Endothelial cell of umbilical vein (primary cell): ENCODE measurements around the gene TMEM106A. TPM values are rescaled to one million over a fixed set of nuclear protein-coding genes. Genes with fewer than 3 reads are reported as not detected.

Experiments
- BruUV-seq: library from RNA; stranded (reverse); fragments of 400-500 nt; replicated peaks from 2 replicates; lab custom pipeline; 2021; lab: Mats Ljungman, UMichigan
- CTCF ChIA-PET: fragments of 300-600, 350-600 bp; sonication (Branson Sonifier 250); formaldehyde crosslinking; loops from one replicate; lab custom pipeline; 2021; ENCODE audit warnings: antibody characterized with exemption, inconsistent platforms; lab: Charles Lee
- POLR2A ChIA-PET: fragments of 300-600, 350-600 bp; sonication (Branson Sonifier 250); formaldehyde crosslinking; loops from one replicate; lab custom pipeline; 2021; ENCODE audit warnings: antibody characterized with exemption, inconsistent platforms; lab: Charles Lee
- DNase-seq: peaks from one replicate; pipeline ENCODE4 v3.0.0-alpha.2; 2011; ENCODE audit warnings: low read depth, low spot score
- FAIRE-seq: peaks from 2 replicates; lab custom pipeline; 2011; peaks lifted over from hg19 to GRCh38; lab: Jason Lieb, UNC
- H2AFZ ChIP-seq: 2 replicates; pipeline ENCODE4 v1.6.0; 2012; ENCODE audit warnings: low read depth, low read length, control low read depth, inconsistent platforms
- H3K27ac ChIP-seq: 2 replicates; pipeline ENCODE4 v1.5.1; 2011; ENCODE audit warnings: low read depth, mild to moderate bottlenecking, control low read depth, low read length, moderate library complexity; ENCODE audit not compliant: insufficient read depth
- H3K27me3 ChIP-seq, 2 experiments: 2 replicates each; pipeline versions ENCODE4 v1.6.0 to v1.6.1; 2011; ENCODE audit warnings: low read length in 2 of 2, mixed read lengths in 1 of 2; ENCODE audit not compliant: control insufficient read depth in 2 of 2, insufficient read depth in 2 of 2
- H3K36me3 ChIP-seq, 2 experiments: 2 replicates in 1 of 2; 3 replicates in 1 of 2; pipeline ENCODE4 v1.5.1; 2011; ENCODE audit warnings: low read length in 2 of 2, mild to moderate bottlenecking in 1 of 2, moderate library complexity in 1 of 2; ENCODE audit not compliant: control insufficient read depth in 2 of 2, insufficient read depth in 2 of 2; ENCODE audit errors: extremely low read depth in 1 of 2
- H3K4me1 ChIP-seq: 3 replicates; pipeline ENCODE4 v1.5.1; 2011; ENCODE audit warnings: mild to moderate bottlenecking, low read length; ENCODE audit not compliant: control insufficient read depth, insufficient read depth; ENCODE audit errors: extremely low read depth
- H3K4me2 ChIP-seq: 2 replicates; pipeline ENCODE4 v1.6.1; 2011; ENCODE audit warnings: low read length, control low read depth, mixed read lengths; ENCODE audit not compliant: insufficient read depth
- H3K4me3 ChIP-seq, 3 experiments: fragments of 200-600 bp in 1 of 3; sonication (generic), shearing (Covaris generic) in 1 of 3; replicated peaks in 1 of 3; 2 replicates each; pipeline ENCODE4 v1.5.1; 2011 to 2016; ENCODE audit warnings: control low read depth in 3 of 3, low read length in 3 of 3, mild to moderate bottlenecking in 2 of 3, inconsistent platforms in 1 of 3, low read depth in 1 of 3, moderate library complexity in 1 of 3; ENCODE audit not compliant: insufficient read depth in 1 of 3
- H3K79me2 ChIP-seq: 2 replicates; pipeline ENCODE4 v1.6.0; 2012; ENCODE audit warnings: low read length, inconsistent platforms; ENCODE audit not compliant: control insufficient read depth, insufficient read depth
- H3K9ac ChIP-seq: replicated peaks from 2 replicates; pipeline ENCODE3; 2011; ENCODE audit warnings: low read length, control low read depth; ENCODE audit not compliant: insufficient read depth; ENCODE audit errors: extremely low read depth
- H3K9me1 ChIP-seq: replicated peaks from 3 replicates; pipeline ENCODE4 v1.6.0; 2011; ENCODE audit warnings: mild to moderate bottlenecking, low read length; ENCODE audit not compliant: control insufficient read depth, insufficient read depth; ENCODE audit errors: extremely low read depth
- H3K9me3 ChIP-seq: replicated peaks from 2 replicates; pipeline ENCODE4 v1.5.1; 2012; ENCODE audit warnings: low read length, inconsistent platforms; ENCODE audit not compliant: control insufficient read depth, insufficient read depth
- H4K20me1 ChIP-seq: replicated peaks from 2 replicates; pipeline ENCODE3; 2011; ENCODE audit warnings: mild to moderate bottlenecking, low read length; ENCODE audit not compliant: control insufficient read depth, insufficient read depth; ENCODE audit errors: extremely low read depth
- CTCF ChIP-seq, 2 donors: IDR thresholded peaks; 1 replicate in 1 of 2; 2 replicates in 1 of 2; pipeline ENCODE4 v1.5.1; 2011; ENCODE audit warnings: low read length in 2 of 2, mild to moderate bottlenecking in 2 of 2, moderate library complexity in 2 of 2, control low read depth in 1 of 2, inconsistent platforms in 1 of 2, low read depth in 1 of 2; ENCODE audit not compliant: insufficient read depth in 1 of 2; ENCODE audit errors: extremely low read depth in 1 of 2
- EZH2 ChIP-seq: IDR thresholded peaks from 2 replicates; pipeline ENCODE4 v1.6.1; 2012; ENCODE audit warnings: borderline replicate concordance, low read depth, mild to moderate bottlenecking, moderate library complexity, low read length, inconsistent platforms; ENCODE audit not compliant: severe bottlenecking
- FOS ChIP-seq: IDR thresholded peaks from 2 replicates; pipeline ENCODE4 v1.6.1; 2011; ENCODE audit warnings: mild to moderate bottlenecking, low read length, moderate library complexity, borderline replicate concordance; ENCODE audit not compliant: insufficient read depth
- JUN ChIP-seq: IDR thresholded peaks from 2 replicates; pipeline ENCODE4 v1.6.1; 2011; ENCODE audit warnings: borderline replicate concordance, low read depth; ENCODE audit not compliant: insufficient read length, insufficient read depth
- MAX ChIP-seq: IDR thresholded peaks from 2 replicates; pipeline ENCODE4 v1.6.1; 2011; ENCODE audit not compliant: insufficient read depth, insufficient read length
- MYC ChIP-seq: IDR thresholded peaks from one replicate; pipeline ENCODE4 v1.6.1; 2011; ENCODE audit warnings: mild to moderate bottlenecking, low read depth, low read length
- POLR2A ChIP-seq: IDR thresholded peaks from 2 replicates; pipeline ENCODE4 v1.6.1; 2012; ENCODE audit warnings: low read depth, mild to moderate bottlenecking, control low read depth, low read length
- POLR2AphosphoS5 ChIP-seq: IDR thresholded peaks from 2 replicates; pipeline ENCODE4 v1.6.1; 2012; ENCODE audit warnings: low read depth, mild to moderate bottlenecking, control low read depth, low read length, moderate library complexity; ENCODE audit not compliant: insufficient read depth
- dilution Hi-C: fragments of 300-500 bp; cut with MboI; formaldehyde crosslinking; loops from one replicate; pipeline ENCODE4 v1.15.0; 2019; ENCODE audit warnings: low sequenced_read_pairs; ENCODE audit not compliant: extremely low pct_ligation_motif_present
- intact Hi-C: fragments of 100-400 bp; cut with micrococcal nuclease; formaldehyde crosslinking; loops from one replicate; pipeline ENCODE4 v1.10.0; 2022
- polyA plus RNA-seq, 4 experiments: library from polyadenylated mRNA; depleted of rRNA in 3 of 4; stranded (reverse) in 3 of 4; unstranded in 1 of 4; fragments of >200 nt; gene quantifications; 2 replicates each; pipeline versions ENCODE4 v1.2.1 to v1.2.3, GENCODE V29; 2011 to 2012; ENCODE audit warnings: missing spikeins in 1 of 4
- total RNA-seq: library from RNA; stranded (reverse); gene quantifications from 2 replicates; pipeline ENCODE4 v1.2.3, GENCODE V29; 2021

Gene TMEM106A
- total and polyA plus RNA-seq, 2 donors (not counting 3 experiments of a cell fraction or from before 2014, with no cell fraction given): 12.9 to 14.8 TPM

- no peaks in the 10 kb centered on the region for H3K4me1 ChIP-seq
- FAIRE-seq (no peak), DNase-seq (no peak)
- peaks cover 7 to 20% of the 10 kb centered on the region in 2 experiments for H3K36me3 ChIP-seq
- no peaks in the 10 kb centered on the region for H3K9me1 ChIP-seq
- no peak overlapping the region for H3K4me2 ChIP-seq
- TF ChIP-seq MYC (no peak), FOS (no peak)
- H4K20me1 ChIP-seq: no peaks in the 10 kb centered on the region
- ChIA-PET CTCF (interaction anchor here (0.7 kb wide), 1 partner anchor 196 kb away, joined by 3 read pairs; no protein-coding TSS in a partner anchor), POLR2A (interaction anchor here (1.8 kb wide), 1 partner anchor 96 kb away, joined by 8 read pairs; no protein-coding TSS in a partner anchor)
- H3K27me3 ChIP-seq: no peaks in the 10 kb centered on the region
- BruUV-seq: no TSS peak
- no peaks in the 10 kb centered on the region for H3K79me2 ChIP-seq
- intact Hi-C loops (no loop called here), dilution Hi-C loops (no loop called here)
- H3K4me3 ChIP-seq: no peak overlapping the region
- H2AFZ ChIP-seq: no peak overlapping the region
- no peak overlapping the region for H3K27ac ChIP-seq
- H3K9ac ChIP-seq: no peak overlapping the region
- no peaks in the 10 kb centered on the region for H3K9me3 ChIP-seq
Measured at GRCh38 chr17:43219746-43220380, 8.2 kb downstream of the TMEM106A start.

- no peak for FAIRE-seq
- POLR2A ChIA-PET: no interaction called here
- BruUV-seq: no TSS peak
Measured at GRCh38 chr17:43220511-43221125, 8.9 kb downstream of the TMEM106A start.

More at GRCh38 chr17:43220511-43221125, 8.9 kb downstream of the TMEM106A start:
- TF ChIP-seq FOS (no peak), POLR2AphosphoS5 (no peak), CTCF (IDR thresholded peaks at IDR 0.05; ENCODE audit: extremely low read depth in 1 of 2, insufficient read depth in 1 of 2, low read depth in 1 of 2, low read length in 2 of 2) (no peak), MYC (no peak), EZH2 (no peak), POLR2A (no peak), JUN (no peak), MAX (no peak)
- dilution Hi-C loops (no loop called here), intact Hi-C loops (no loop called here)
- H2AFZ ChIP-seq: no peak overlapping the region
- no peaks in the 10 kb centered on the region for H4K20me1 ChIP-seq
- no peaks in the 10 kb centered on the region for H3K9me3 ChIP-seq
- no peaks in the 10 kb centered on the region for H3K27me3 ChIP-seq
- H3K4me1 ChIP-seq: no peaks in the 10 kb centered on the region
- H3K36me3 ChIP-seq: peaks cover 7 to 18% of the 10 kb centered on the region in 2 experiments
- no peak overlapping the region for H3K4me2 ChIP-seq
- H3K9me1 ChIP-seq: no peaks in the 10 kb centered on the region
- DNase-seq: no peak
- CTCF ChIA-PET: interaction anchor here (0.7 kb wide), 1 partner anchor 197 kb away, joined by 3 read pairs; no protein-coding TSS in a partner anchor
- H3K9ac ChIP-seq: no peak overlapping the region
- no peak overlapping the region for H3K4me3 ChIP-seq
- no peak overlapping the region for H3K27ac ChIP-seq
- H3K79me2 ChIP-seq: no peaks in the 10 kb centered on the region
